Measurements from ENCODE around the gene DLGAP4.

DNA sequence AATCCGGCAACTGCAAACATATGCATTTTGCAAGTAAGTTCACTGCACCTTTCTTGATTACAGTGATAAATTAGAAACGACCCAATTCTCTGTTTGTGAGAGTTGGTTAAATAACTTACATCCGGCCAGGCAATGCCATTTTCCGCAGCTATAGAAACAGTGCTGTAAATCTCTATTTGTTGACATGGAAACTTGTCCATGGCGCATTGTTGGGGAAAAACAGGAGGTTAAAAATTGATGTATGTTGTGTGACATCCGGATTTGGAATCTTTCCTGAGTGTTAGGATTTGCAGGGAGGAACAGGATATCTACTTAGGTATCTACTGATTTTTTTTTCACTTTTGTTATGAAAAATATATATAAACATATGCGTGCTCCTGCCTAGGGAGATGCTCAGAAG is 66.5 kb downstream of the DLGAP4 start:
- TF ChIP-seq POLR2A (IDR thresholded peaks at IDR 0.05; ENCODE audit: low read depth, low read length) (no peak), CEBPB (IDR thresholded peaks at IDR 0.05; ENCODE audit: borderline replicate concordance in 1 of 2, low read depth in 2 of 2, low read length in 2 of 2) (no peak), FOXM1 (IDR thresholded peaks at IDR 0.05; ENCODE audit: low read depth, low read length) (no peak), MYC (IDR thresholded peaks at IDR 0.05; ENCODE audit: insufficient read depth, insufficient read length, insufficient replicate concordance, low read length, severe bottlenecking) (no peak), CBFB (IDR thresholded peaks at IDR 0.05; ENCODE audit: low read depth) (no peak), FOXK2 (IDR thresholded peaks at IDR 0.05) (no peak), ZNF274 (IDR thresholded peaks at IDR 0.05; ENCODE audit: insufficient read depth, insufficient read length) (no peak), RAD21 (IDR thresholded peaks at IDR 0.05; ENCODE audit: insufficient read depth, low read depth, low read length) (no peak)
- TF ChIP-seq, protein P1, sequence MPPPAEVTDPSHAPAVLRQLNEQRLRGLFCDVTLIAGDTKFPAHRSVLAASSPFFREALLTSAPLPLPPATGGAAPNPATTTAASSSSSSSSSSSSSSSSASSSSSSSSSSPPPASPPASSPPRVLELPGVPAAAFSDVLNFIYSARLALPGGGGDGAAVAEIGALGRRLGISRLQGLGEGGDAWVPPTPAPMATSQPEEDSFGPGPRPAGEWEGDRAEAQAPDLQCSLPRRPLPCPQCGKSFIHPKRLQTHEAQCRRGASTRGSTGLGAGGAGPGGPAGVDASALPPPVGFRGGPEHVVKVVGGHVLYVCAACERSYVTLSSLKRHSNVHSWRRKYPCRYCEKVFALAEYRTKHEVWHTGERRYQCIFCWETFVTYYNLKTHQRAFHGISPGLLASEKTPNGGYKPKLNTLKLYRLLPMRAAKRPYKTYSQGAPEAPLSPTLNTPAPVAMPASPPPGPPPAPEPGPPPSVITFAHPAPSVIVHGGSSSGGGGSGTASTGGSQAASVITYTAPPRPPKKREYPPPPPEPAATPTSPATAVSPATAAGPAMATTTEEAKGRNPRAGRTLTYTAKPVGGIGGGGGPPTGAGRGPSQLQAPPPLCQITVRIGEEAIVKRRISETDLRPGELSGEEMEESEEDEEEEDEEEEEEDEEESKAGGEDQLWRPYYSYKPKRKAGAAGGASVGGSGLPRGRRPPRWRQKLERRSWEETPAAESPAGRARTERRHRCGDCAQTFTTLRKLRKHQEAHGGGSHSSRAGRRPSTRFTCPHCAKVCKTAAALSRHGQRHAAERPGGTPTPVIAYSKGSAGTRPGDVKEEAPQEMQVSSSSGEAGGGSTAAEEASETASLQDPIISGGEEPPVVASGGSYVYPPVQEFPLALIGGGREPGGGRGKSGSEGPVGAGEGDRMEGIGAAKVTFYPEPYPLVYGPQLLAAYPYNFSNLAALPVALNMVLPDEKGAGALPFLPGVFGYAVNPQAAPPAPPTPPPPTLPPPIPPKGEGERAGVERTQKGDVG (CRISPR knock-in tag; IDR thresholded peaks at IDR 0.05) = no peak
- TF ChIP-seq, protein P2, sequence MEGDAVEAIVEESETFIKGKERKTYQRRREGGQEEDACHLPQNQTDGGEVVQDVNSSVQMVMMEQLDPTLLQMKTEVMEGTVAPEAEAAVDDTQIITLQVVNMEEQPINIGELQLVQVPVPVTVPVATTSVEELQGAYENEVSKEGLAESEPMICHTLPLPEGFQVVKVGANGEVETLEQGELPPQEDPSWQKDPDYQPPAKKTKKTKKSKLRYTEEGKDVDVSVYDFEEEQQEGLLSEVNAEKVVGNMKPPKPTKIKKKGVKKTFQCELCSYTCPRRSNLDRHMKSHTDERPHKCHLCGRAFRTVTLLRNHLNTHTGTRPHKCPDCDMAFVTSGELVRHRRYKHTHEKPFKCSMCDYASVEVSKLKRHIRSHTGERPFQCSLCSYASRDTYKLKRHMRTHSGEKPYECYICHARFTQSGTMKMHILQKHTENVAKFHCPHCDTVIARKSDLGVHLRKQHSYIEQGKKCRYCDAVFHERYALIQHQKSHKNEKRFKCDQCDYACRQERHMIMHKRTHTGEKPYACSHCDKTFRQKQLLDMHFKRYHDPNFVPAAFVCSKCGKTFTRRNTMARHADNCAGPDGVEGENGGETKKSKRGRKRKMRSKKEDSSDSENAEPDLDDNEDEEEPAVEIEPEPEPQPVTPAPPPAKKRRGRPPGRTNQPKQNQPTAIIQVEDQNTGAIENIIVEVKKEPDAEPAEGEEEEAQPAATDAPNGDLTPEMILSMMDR (IDR thresholded peaks at IDR 0.05 in 2 of 3, conservative IDR thresholded peaks at IDR 0.05 in 1 of 3; ENCODE audit: control insufficient read depth in 2 of 3, extremely low read depth in 1 of 3, insufficient read depth in 1 of 3, low read depth in 3 of 3, low read length in 3 of 3) = no peak
- TF ChIP-seq, protein P3, sequence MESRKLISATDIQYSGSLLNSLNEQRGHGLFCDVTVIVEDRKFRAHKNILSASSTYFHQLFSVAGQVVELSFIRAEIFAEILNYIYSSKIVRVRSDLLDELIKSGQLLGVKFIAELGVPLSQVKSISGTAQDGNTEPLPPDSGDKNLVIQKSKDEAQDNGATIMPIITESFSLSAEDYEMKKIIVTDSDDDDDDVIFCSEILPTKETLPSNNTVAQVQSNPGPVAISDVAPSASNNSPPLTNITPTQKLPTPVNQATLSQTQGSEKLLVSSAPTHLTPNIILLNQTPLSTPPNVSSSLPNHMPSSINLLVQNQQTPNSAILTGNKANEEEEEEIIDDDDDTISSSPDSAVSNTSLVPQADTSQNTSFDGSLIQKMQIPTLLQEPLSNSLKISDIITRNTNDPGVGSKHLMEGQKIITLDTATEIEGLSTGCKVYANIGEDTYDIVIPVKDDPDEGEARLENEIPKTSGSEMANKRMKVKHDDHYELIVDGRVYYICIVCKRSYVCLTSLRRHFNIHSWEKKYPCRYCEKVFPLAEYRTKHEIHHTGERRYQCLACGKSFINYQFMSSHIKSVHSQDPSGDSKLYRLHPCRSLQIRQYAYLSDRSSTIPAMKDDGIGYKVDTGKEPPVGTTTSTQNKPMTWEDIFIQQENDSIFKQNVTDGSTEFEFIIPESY (IDR thresholded peaks at IDR 0.05) = no peak
- TF ChIP-seq, protein P4, sequence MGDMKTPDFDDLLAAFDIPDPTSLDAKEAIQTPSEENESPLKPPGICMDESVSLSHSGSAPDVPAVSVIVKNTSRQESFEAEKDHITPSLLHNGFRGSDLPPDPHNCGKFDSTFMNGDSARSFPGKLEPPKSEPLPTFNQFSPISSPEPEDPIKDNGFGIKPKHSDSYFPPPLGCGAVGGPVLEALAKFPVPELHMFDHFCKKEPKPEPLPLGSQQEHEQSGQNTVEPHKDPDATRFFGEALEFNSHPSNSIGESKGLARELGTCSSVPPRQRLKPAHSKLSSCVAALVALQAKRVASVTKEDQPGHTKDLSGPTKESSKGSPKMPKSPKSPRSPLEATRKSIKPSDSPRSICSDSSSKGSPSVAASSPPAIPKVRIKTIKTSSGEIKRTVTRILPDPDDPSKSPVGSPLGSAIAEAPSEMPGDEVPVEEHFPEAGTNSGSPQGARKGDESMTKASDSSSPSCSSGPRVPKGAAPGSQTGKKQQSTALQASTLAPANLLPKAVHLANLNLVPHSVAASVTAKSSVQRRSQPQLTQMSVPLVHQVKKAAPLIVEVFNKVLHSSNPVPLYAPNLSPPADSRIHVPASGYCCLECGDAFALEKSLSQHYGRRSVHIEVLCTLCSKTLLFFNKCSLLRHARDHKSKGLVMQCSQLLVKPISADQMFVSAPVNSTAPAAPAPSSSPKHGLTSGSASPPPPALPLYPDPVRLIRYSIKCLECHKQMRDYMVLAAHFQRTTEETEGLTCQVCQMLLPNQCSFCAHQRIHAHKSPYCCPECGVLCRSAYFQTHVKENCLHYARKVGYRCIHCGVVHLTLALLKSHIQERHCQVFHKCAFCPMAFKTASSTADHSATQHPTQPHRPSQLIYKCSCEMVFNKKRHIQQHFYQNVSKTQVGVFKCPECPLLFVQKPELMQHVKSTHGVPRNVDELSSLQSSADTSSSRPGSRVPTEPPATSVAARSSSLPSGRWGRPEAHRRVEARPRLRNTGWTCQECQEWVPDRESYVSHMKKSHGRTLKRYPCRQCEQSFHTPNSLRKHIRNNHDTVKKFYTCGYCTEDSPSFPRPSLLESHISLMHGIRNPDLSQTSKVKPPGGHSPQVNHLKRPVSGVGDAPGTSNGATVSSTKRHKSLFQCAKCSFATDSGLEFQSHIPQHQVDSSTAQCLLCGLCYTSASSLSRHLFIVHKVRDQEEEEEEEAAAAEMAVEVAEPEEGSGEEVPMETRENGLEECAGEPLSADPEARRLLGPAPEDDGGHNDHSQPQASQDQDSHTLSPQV (IDR thresholded peaks at IDR 0.05) = no peak
- TF ChIP-seq, protein P5, sequence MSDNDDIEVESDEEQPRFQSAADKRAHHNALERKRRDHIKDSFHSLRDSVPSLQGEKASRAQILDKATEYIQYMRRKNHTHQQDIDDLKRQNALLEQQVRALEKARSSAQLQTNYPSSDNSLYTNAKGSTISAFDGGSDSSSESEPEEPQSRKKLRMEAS (IDR thresholded peaks at IDR 0.05; ENCODE audit: low read depth, low read length) = no peak
- TF ChIP-seq, protein P6, sequence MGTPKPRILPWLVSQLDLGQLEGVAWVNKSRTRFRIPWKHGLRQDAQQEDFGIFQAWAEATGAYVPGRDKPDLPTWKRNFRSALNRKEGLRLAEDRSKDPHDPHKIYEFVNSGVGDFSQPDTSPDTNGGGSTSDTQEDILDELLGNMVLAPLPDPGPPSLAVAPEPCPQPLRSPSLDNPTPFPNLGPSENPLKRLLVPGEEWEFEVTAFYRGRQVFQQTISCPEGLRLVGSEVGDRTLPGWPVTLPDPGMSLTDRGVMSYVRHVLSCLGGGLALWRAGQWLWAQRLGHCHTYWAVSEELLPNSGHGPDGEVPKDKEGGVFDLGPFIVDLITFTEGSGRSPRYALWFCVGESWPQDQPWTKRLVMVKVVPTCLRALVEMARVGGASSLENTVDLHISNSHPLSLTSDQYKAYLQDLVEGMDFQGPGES (IDR thresholded peaks at IDR 0.05) = no peak

Measured in GM12878 (cell line).